Stimulated activated CD4-positive, alpha-beta T cell treated with anti-CD3 and anti-CD28 coated beads, Interleukin-2, amount 100 ng/mL, for 4 hours (primary cell): ENCODE data around the gene PON3.
"Not testable (repeated sequence)": the region's sequence is repeated elsewhere in the genome, so short reads cannot be mapped to it uniquely, and the experiment has no call there.

Experiments used
- DNase-seq: peaks from one replicate; pipeline ENCODE4 v3.0.0-alpha.2; 2020; ENCODE audit warnings: low read depth

PON3 gene

GRCh38 chr7:95411666-95412065 is 15.5 kb upstream of the PON3 start:
- DNase-seq, result no peak

- no peak for DNase-seq
Measured at GRCh38 chr7:95411036-95411435, 14.9 kb upstream of the PON3 start.

- DNase-seq, result no peak
Measured at GRCh38 chr7:95407751-95408150, 11.6 kb upstream of the PON3 start.

GRCh38 chr7:95405800-95406199 is 9.6 kb upstream of the PON3 start:
- no peak for DNase-seq

- DNase-seq, result no peak
Measured at GRCh38 chr7:95405208-95405607, 9.0 kb upstream of the PON3 start.

- DNase-seq, result no peak
Measured at GRCh38 chr7:95404316-95404865, 8.2 kb upstream of the PON3 start.

- no peak for DNase-seq
Measured at GRCh38 chr7:95398155-95398940, 2.2 kb upstream of the PON3 start.

GRCh38 chr7:95397381-95397780 is 1.2 kb upstream of the PON3 start:
- DNase-seq, result no peak

GRCh38 chr7:95395755-95396135 is 430 bp downstream of the PON3 start:
- DNase-seq, result no peak

GRCh38 chr7:95394370-95394769 is 1.8 kb downstream of the PON3 start:
- no peak for DNase-seq

GRCh38 chr7:95391761-95392160 is 4.4 kb downstream of the PON3 start:
- no peak for DNase-seq

GRCh38 chr7:95389516-95389915 is 6.7 kb downstream of the PON3 start:
- DNase-seq, result no peak

GRCh38 chr7:95379457-95379856 is 16.7 kb downstream of the PON3 start:
- not testable (repeated sequence) for DNase-seq

- no peak for DNase-seq
Measured at GRCh38 chr7:95376632-95377400, 19.4 kb downstream of the PON3 start.

- no peak for DNase-seq
Measured at GRCh38 chr7:95375591-95376257, 20.5 kb downstream of the PON3 start.

GRCh38 chr7:95373323-95373722 is 22.9 kb downstream of the PON3 start:
- DNase-seq, result no peak

GRCh38 chr7:95368235-95368634 is 27.9 kb downstream of the PON3 start:
- DNase-seq, result no peak

GRCh38 chr7:95367606-95368005 is 28.6 kb downstream of the PON3 start:
- DNase-seq, result no peak

- DNase-seq, result no peak
Measured at GRCh38 chr7:95365151-95365550, 31.0 kb downstream of the PON3 start.

GRCh38 chr7:95357623-95358022 is 38.6 kb downstream of the PON3 start:
- no peak for DNase-seq

GRCh38 chr7:95342642-95343307 is 53.4 kb downstream of the PON3 start:
- no peak for DNase-seq

- DNase-seq, result no peak
Measured at GRCh38 chr7:95342029-95342428, 54.1 kb downstream of the PON3 start.
